ENCODE data around the gene IGDCC3.

IGDCC3 gene

DNA sequence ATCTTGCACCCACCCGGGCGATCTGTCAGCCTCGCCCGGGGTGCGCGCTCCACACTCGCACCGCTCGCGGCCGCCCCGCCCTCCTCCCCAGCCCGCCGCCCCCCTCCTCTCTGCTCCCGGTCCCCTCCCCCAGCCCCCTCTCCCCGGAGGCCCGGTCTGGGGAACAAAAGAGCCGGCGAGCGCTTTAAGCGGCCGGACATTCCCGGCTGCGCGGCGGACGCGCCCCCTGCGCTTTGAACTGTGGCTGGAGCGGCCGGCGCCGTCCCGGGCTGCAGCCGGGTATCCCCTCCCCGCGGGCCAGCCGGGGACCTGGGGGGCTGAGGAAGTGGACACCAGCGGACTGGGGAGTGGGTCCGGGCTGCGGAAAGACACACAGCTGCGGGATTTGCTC is at the start of gene IGDCC3:
TSS of gene IGDCC3 (minus strand) at position 27 of the 391 bp plus-strand sequence. CDS start 214 bp downstream, outside the sequence.
- DNase-seq (ENCODE audit: low spot score), result no peak

DNA sequence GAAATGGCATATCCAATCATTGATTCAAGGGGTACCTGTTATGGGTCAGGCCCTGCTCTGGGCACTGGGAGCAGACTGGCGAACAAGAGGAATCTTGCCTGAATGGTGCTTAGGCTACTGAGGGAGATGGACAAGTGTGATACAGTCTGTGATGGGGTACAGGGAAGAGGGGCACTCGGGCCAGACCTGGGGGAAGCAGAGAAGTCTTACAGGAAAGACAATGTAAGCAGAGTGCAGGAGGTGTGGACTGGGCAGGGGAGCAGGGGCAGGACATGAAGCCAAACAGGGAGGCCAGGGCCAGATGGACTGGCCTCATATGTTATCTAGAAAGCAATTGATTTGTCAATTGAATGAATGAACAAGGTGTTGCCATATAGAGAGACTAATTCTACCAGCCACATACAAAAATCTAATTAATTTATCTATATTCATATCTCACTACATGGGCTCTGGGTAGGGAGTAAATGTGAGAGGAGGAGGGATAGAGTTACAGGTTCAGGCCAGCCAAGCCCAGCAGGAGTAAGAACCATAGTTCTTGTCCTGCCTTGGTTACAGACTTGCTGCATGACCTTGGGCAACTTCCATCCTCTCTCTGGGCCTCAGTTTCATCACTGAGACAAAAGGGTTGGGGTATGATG is 48.5 kb upstream of the IGDCC3 start:
- no peak for DNase-seq (ENCODE audit: low spot score)

- DNase-seq (ENCODE audit: low spot score), result no peak
These were observed 46.9 kb upstream of the IGDCC3 start for GRCh38 chr15:65424683-65425082.

- peak; percentile 35 for DNase-seq (ENCODE audit: low spot score)
These were observed 46.3 kb upstream of the IGDCC3 start for GRCh38 chr15:65423976-65424679.

DNA sequence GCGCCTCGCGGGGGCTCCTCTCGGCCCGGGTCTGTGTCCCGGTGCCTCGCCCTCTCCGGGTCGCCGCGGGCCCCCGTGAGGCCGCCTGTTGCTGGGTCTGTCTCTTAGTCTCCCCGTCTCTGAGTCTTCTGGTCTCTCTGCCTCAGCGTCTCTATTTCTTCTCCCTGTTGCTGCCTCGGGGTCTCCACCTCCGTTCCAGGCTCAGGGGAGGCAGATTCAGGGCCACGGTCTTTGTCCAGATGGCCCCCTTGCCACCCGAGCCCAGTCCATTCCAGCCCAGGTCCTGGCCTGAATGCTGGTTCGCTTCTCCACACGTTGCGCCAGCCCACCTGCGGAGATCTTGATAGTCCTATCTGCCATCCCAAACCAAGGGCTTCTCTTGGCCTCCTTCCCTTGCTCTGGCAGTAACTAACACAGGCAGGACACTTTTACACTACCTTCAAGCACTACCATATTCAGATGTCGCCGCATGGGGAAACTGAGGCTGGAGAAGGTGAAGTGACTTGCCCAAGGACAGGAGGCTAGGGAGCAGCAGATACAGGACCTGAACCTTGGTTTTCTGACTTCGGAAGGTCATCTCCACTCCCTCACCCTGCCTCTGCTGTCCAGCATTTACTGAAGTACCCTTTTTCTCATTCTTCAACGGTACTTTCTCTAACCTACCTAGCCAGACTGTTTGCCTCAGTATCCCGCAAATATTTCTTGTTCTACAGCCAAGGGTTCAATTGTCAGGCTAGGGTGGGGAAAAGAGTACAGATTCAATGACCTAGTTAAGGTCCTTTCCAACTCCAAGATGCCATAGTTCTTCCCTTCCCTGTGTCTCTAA is 45.6 kb upstream of the IGDCC3 start:
- DNase-seq (ENCODE audit: low spot score), result no peak

DNA sequence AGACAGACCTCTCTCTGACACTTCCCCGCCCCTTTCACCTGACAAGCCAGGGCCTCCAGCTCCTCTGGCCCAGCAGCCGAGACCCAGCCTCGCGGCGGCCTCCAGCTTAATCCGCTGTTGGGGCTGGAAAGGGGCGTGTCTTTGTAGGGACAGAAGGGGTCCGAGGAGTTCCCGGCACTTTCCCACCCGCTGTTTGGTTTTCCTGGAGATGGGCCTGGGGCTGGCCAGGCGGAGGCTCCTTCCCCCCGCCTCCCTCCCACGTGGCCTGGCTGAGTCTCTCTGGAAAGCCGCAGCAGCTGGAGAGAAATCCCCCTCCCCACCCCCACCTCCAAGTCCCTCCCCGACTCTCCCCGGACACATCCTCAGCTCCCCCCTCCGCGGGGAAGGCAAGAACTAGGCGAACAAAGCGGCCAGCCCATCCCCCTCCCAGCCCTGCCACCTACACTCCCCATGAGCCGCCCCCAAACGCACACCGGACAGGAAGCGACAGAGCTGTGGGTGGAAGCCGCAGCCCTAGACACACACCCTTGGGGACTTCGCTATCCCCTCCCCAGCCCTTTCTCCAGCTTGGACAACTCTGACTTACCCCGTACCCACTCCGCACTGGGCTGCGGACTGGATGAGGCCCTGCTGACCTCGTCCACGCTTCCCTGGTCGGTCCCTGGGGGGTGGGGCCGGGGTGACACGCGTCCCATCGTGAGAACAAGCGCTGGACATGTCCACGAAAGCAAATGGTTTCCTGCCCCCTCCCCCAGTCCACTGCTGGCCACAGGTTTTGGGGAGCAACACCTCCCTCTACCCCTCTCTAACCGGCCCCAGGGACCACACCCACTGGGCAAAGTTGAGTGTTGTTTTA is 43.8 kb upstream of the IGDCC3 start:
- no peak for DNase-seq (ENCODE audit: low spot score)

- no peak for DNase-seq (ENCODE audit: low spot score)
These were observed 43.2 kb upstream of the IGDCC3 start for GRCh38 chr15:65420975-65421359.

GRCh38 chr15:65418596-65418995 is 40.8 kb upstream of the IGDCC3 start:
- DNase-seq (ENCODE audit: low spot score), result no peak

DNA sequence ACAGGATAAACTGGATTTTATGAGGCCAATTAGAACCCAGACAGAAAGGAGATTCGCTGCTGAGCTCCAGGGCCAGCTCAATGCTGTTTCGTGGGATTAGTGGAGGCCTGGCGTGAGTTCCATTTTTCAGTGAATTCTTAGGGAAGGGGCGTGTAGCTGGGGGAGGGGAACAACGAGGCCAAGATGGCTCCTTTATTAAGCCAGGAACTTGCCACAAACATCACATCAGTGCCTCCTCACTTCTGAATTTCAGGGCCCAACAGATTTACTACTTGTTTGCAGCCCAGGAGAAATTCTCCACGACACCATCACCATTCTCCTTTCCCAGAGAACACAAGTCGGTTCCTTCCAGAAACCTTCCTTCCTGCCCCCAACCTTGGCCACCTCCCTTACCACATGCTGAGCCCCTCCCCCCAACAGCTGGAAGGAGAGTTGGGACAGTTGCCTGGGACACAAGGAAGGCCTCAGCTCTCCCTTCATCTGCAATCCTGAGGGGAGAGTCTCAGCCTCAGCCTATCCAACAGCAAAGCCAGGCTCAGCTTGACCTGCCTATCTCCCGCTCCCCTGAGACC is 39.1 kb upstream of the IGDCC3 start:
- DNase-seq (ENCODE audit: low spot score), result no peak

- DNase-seq (ENCODE audit: low spot score), result no peak
These were observed 37.2 kb upstream of the IGDCC3 start for GRCh38 chr15:65414841-65415621.

DNA sequence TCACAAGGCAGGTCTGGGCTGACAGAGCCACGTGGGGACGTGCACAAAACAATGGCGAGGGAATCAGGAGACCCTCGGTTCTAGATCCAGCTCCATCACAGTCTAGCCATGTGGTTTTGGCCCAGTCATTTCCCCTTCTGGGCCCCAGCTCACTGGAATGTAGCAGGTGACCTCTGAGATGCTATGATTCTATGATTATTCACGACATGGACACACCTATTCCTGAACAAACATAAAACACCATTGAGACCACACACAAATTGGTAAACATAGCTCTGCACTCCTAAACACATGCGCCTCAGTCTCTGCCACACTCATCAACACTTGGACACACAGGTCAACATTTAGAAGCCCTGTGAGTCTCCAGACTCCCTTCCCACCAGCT is 36.0 kb upstream of the IGDCC3 start:
- no peak for DNase-seq (ENCODE audit: low spot score)

- DNase-seq (ENCODE audit: low spot score), result no peak
These were observed 35.4 kb upstream of the IGDCC3 start for GRCh38 chr15:65413051-65413759.

DNA sequence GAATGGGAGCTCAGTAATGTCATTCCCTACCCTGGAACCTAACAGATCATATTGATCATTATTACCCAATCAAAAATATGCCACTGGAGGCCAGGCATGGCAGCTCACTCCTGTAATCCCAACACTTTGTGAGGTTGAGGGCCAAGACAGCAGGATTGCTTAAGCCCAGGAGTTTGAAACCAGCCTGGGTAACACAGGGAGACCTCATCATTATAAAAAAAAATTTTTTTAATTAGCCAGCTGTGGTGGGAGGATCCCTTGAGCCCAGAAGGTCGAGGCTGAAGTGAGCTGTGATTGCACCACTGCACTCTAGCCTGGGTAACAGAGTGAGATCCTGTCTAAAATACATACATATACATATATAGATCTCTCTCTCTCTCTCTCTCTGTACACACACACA is 34.8 kb upstream of the IGDCC3 start:
- DNase-seq (ENCODE audit: low spot score), result no peak

DNA sequence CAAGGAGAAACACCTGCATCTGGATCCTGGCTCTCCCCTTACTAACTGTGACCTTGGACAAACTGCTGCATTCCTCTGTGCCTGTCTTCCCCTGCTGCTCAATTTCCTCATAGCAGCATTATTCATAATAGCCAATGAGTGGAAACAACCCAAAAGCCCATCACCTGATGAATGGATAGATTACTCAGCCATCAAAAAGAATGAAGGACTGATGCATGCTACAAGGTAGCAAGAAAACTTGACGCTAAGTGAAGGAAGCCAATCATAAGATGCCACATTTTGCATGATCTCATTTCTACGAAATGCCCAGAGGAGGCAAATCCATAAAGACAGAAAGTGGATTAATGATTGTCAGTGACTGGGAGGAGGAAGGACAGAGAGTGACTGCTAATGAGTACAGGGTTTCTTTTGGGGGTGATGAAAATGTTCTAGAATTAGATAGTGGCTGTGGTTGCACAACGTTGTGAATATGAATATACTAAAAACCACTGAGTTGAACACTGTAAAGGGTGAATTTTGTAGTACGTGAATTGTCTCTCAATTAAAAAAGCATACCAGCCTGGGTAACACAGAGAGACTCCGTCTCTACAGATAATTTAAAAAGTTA is 33.8 kb upstream of the IGDCC3 start:
- no peak for DNase-seq (ENCODE audit: low spot score)

DNA sequence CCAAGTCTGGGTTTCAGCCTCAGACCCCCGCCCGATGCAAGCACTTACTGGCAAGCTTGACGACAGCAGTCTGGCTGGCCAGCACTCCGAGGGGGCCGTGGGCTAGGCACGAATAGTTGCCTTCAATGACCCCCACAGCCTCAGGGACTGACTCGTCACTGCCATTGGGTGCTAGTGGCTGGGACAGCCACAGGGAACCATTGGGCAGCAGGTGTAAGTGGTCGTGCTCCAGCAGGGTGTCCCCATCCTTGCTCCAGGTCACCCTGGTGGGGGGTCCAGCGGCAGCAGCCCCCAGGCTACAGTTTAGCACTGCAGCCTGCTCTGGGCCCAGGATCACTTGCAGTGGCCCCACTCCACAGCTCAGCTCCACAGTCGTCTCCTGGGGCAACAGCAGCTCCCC is 33.2 kb upstream of the IGDCC3 start:
- DNase-seq (ENCODE audit: low spot score), result no peak

GRCh38 chr15:65410036-65410435 is 32.2 kb upstream of the IGDCC3 start:
- no peak for DNase-seq (ENCODE audit: low spot score)

DNA sequence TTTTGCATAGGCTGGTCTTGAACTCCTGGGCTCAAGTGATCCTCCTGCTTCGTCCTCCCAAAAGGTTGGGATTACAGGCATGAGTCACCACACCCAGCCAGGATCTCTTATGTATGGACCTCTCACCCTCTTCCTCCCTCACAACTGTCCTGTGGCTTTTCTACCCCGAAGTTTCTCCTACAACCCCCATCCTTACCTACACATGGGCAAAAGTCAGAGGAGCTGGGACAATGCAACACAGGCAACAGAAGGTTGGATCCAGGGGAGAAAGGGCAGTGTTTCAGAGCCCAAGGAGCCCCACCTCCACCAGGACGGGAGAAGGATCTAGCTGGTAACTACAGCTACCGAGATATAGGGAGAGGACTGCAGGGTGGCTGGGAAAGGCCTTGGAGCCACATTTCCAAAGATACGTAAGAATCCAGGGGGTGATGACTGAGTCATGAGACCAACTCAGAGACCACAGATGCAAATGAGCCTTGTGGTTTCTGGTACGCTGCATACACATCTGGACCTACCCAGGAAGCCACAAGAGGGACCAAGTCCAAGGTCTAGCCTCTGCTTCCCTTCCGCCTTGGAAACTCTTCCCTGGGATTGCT is 31.3 kb upstream of the IGDCC3 start:
- DNase-seq (ENCODE audit: low spot score), result peak; percentile 97

- DNase-seq (ENCODE audit: low spot score), result no peak
These were observed 30.7 kb upstream of the IGDCC3 start for GRCh38 chr15:65408324-65409035.

All from AG08395 (cell line).